ENCODE results near the gene NTNG2.
"Not testable (repeated sequence)": the region's sequence is repeated elsewhere in the genome, so short reads cannot be mapped to it uniquely, and the experiment has no call there.

DNA sequence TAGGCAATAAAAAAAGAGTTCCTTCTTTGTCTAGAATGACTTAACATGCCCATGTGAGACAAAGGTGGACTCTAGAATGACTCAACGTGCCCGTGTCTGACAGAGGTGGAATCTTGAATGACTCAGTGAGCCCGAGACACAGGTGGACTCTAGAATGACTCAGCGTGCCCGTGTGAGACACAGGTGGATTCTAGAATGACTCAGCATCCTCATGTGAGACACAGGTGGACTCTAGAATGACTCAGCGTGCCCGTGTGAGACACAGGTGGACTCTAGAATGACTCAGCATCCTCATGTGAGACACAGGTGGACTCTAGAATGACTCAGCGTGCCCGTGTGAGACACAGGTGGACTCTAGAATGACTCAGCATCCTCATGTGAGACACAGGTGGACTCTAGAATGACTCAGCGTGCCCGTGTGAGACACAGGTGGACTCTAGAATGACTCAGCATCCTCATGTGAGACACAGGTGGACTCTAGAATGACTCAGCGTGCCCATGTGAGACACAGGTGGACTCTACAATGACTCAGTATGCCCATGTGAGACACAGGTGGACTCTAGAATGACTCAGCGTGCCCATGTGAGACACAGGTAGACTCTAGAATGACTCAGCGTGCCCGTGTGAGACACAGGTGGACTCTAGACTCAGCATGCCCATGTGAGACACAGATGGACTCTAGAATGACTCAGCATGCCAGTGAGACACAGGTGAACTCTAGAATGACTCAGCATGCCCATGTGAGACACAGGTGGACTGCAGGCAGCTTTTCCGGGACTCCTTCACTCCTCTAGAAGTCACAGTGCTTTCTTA lies 108.1 kb downstream of the NTNG2 start:
- TF ChIP-seq, protein P1, sequence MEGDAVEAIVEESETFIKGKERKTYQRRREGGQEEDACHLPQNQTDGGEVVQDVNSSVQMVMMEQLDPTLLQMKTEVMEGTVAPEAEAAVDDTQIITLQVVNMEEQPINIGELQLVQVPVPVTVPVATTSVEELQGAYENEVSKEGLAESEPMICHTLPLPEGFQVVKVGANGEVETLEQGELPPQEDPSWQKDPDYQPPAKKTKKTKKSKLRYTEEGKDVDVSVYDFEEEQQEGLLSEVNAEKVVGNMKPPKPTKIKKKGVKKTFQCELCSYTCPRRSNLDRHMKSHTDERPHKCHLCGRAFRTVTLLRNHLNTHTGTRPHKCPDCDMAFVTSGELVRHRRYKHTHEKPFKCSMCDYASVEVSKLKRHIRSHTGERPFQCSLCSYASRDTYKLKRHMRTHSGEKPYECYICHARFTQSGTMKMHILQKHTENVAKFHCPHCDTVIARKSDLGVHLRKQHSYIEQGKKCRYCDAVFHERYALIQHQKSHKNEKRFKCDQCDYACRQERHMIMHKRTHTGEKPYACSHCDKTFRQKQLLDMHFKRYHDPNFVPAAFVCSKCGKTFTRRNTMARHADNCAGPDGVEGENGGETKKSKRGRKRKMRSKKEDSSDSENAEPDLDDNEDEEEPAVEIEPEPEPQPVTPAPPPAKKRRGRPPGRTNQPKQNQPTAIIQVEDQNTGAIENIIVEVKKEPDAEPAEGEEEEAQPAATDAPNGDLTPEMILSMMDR (IDR thresholded peaks at IDR 0.05): not testable (repeated sequence)
- TF ChIP-seq POLR2A (IDR thresholded peaks at IDR 0.05): not testable (repeated sequence)

Measured in adrenal gland (tissue), 5 donors.